Measurements from ENCODE around the gene TRIM36. TPM values are rescaled to one million over a fixed set of nuclear protein-coding genes. Genes with fewer than 3 reads are reported as not detected.

Gene TRIM36
- total RNA-seq, 1 experiment from 2014 or later, result 20.0 TPM

DNA sequence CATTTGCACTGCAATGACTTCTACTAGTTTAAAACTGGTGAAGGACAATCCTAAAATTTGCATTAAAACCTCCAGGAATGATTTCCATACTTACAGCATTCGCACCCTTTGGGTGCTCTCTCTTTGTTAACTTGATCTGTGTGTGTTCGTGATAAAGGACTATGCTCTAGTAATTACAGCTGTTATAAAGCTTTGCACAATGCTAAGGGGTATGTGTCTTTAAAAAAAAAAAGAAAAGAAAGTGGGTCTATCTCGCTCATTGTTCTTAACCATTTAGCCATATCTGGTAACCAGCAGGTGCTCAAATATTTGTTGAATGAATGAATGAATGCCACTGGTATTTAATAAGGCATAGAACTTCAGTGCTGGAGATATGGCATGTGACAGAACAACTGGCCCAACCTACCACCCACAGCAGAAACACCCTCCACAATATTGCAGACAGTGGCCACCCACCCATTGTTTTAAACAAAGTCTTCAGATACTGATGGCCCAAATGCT is 8.7 kb downstream of the TRIM36 start:
- Mint-ChIP-seq H3K36me3 (peaks cover 53% of the 10 kb centered on the region), H3K4me3 (no peak overlapping the region), H3K4me1 (no peaks in the 10 kb centered on the region), H3K27me3 (ENCODE audit: low read depth) (no peaks in the 10 kb centered on the region), H3K9me3 (peaks cover 29% of the 10 kb centered on the region), H3K27ac (no peak overlapping the region)
- ATAC-seq, result no peak
- DNase-seq (ENCODE audit: low spot score), result no peak
- no peak for TF ChIP-seq SP1 (CRISPR knock-in tag; conservative IDR thresholded peaks at IDR 0.05)
- no peak for TF ChIP-seq NFYB (CRISPR knock-in tag; conservative IDR thresholded peaks at IDR 0.05; ENCODE audit: low read depth)
- POLR2A ChIA-PET, result no interaction called here
- CTCF ChIA-PET, result interaction anchor here (0.7 kb wide), 1 partner anchor 76 kb away, joined by 3 read pairs; no protein-coding TSS in a partner anchor

- no peak overlapping the region for H3K27ac Mint-ChIP-seq
- peak; percentile 57 for ATAC-seq
- no peak overlapping the region for H3K4me3 Mint-ChIP-seq
- POLR2A ChIA-PET, result no interaction called here
- H3K27me3 Mint-ChIP-seq (ENCODE audit: low read depth), result no peaks in the 10 kb centered on the region
- peaks cover 28% of the 10 kb centered on the region for H3K4me1 Mint-ChIP-seq
- TF ChIP-seq JUN (CRISPR knock-in tag; IDR thresholded peaks at IDR 0.05) (no peak), ZNF281 (CRISPR knock-in tag; IDR thresholded peaks at IDR 0.05) (no peak), ZBTB21 (CRISPR knock-in tag; IDR thresholded peaks at IDR 0.05; ENCODE audit: borderline replicate concordance) (no peak), TP53 (CRISPR knock-in tag; IDR thresholded peaks at IDR 0.05) (no peak), SMAD4 (CRISPR knock-in tag; IDR thresholded peaks at IDR 0.05) (no peak), NR2C2 (CRISPR knock-in tag; IDR thresholded peaks at IDR 0.05) (no peak), ZNF138 (CRISPR knock-in tag; conservative IDR thresholded peaks at IDR 0.05) (no peak)
- TF ChIP-seq, protein P1, sequence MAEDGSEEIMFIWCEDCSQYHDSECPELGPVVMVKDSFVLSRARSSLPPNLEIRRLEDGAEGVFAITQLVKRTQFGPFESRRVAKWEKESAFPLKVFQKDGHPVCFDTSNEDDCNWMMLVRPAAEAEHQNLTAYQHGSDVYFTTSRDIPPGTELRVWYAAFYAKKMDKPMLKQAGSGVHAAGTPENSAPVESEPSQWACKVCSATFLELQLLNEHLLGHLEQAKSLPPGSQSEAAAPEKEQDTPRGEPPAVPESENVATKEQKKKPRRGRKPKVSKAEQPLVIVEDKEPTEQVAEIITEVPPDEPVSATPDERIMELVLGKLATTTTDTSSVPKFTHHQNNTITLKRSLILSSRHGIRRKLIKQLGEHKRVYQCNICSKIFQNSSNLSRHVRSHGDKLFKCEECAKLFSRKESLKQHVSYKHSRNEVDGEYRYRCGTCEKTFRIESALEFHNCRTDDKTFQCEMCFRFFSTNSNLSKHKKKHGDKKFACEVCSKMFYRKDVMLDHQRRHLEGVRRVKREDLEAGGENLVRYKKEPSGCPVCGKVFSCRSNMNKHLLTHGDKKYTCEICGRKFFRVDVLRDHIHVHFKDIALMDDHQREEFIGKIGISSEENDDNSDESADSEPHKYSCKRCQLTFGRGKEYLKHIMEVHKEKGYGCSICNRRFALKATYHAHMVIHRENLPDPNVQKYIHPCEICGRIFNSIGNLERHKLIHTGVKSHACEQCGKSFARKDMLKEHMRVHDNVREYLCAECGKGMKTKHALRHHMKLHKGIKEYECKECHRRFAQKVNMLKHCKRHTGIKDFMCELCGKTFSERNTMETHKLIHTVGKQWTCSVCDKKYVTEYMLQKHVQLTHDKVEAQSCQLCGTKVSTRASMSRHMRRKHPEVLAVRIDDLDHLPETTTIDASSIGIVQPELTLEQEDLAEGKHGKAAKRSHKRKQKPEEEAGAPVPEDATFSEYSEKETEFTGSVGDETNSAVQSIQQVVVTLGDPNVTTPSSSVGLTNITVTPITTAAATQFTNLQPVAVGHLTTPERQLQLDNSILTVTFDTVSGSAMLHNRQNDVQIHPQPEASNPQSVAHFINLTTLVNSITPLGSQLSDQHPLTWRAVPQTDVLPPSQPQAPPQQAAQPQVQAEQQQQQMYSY (CRISPR knock-in tag; IDR thresholded peaks at IDR 0.05), result no peak
- TF ChIP-seq, protein P2, sequence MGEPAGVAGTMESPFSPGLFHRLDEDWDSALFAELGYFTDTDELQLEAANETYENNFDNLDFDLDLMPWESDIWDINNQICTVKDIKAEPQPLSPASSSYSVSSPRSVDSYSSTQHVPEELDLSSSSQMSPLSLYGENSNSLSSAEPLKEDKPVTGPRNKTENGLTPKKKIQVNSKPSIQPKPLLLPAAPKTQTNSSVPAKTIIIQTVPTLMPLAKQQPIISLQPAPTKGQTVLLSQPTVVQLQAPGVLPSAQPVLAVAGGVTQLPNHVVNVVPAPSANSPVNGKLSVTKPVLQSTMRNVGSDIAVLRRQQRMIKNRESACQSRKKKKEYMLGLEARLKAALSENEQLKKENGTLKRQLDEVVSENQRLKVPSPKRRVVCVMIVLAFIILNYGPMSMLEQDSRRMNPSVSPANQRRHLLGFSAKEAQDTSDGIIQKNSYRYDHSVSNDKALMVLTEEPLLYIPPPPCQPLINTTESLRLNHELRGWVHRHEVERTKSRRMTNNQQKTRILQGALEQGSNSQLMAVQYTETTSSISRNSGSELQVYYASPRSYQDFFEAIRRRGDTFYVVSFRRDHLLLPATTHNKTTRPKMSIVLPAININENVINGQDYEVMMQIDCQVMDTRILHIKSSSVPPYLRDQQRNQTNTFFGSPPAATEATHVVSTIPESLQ (CRISPR knock-in tag; IDR thresholded peaks at IDR 0.05), result no peak
- TF ChIP-seq, protein P3, sequence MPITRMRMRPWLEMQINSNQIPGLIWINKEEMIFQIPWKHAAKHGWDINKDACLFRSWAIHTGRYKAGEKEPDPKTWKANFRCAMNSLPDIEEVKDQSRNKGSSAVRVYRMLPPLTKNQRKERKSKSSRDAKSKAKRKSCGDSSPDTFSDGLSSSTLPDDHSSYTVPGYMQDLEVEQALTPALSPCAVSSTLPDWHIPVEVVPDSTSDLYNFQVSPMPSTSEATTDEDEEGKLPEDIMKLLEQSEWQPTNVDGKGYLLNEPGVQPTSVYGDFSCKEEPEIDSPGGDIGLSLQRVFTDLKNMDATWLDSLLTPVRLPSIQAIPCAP (CRISPR knock-in tag; IDR thresholded peaks at IDR 0.05), result no peak
- TF ChIP-seq, protein P4, sequence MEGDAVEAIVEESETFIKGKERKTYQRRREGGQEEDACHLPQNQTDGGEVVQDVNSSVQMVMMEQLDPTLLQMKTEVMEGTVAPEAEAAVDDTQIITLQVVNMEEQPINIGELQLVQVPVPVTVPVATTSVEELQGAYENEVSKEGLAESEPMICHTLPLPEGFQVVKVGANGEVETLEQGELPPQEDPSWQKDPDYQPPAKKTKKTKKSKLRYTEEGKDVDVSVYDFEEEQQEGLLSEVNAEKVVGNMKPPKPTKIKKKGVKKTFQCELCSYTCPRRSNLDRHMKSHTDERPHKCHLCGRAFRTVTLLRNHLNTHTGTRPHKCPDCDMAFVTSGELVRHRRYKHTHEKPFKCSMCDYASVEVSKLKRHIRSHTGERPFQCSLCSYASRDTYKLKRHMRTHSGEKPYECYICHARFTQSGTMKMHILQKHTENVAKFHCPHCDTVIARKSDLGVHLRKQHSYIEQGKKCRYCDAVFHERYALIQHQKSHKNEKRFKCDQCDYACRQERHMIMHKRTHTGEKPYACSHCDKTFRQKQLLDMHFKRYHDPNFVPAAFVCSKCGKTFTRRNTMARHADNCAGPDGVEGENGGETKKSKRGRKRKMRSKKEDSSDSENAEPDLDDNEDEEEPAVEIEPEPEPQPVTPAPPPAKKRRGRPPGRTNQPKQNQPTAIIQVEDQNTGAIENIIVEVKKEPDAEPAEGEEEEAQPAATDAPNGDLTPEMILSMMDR (IDR thresholded peaks at IDR 0.05), result no peak
- TF ChIP-seq, protein P5, sequence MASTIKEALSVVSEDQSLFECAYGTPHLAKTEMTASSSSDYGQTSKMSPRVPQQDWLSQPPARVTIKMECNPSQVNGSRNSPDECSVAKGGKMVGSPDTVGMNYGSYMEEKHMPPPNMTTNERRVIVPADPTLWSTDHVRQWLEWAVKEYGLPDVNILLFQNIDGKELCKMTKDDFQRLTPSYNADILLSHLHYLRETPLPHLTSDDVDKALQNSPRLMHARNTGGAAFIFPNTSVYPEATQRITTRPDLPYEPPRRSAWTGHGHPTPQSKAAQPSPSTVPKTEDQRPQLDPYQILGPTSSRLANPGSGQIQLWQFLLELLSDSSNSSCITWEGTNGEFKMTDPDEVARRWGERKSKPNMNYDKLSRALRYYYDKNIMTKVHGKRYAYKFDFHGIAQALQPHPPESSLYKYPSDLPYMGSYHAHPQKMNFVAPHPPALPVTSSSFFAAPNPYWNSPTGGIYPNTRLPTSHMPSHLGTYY (CRISPR knock-in tag; IDR thresholded peaks at IDR 0.05), result no peak
- DNase-seq (ENCODE audit: low spot score), result no peak
- CTCF ChIA-PET, result interaction anchor here (1.1 to 1.6 kb wide), 6 partner anchors 18 to 83 kb away, joined by 3 to 10 read pairs (median 4); partner anchors contain the start of gene TRIM36
- peaks cover 43% of the 10 kb centered on the region for H3K36me3 Mint-ChIP-seq
- peaks cover 42% of the 10 kb centered on the region for H3K9me3 Mint-ChIP-seq
These were observed 18.4 kb downstream of the TRIM36 start for GRCh38 chr5:115151208-115151805.
